ENCODE results near the gene RIMS4.

Gene RIMS4

GRCh38 chr20:44810391-44811149 is at the start of gene RIMS4:
Gene RIMS4, minus strand, starts transcription at chr20:44810546. Its CDS starts 275 bp downstream, at chr20:44810271.
- TF ChIP-seq CTCF (IDR thresholded peaks at IDR 0.05; ENCODE audit: low read depth, low read length, missing control alignments) = no peak
- no peak within 1 kb of the TSS for H3K4me3 ChIP-seq (ENCODE audit: low read depth, low read length)
- in situ Hi-C loops (cut with HindIII; ENCODE audit: low sequenced_read_pairs) = no loop called here
- DNase-seq (ENCODE audit: low read depth) = no peak

GRCh38 chr20:44858606-44859360 is 48.4 kb upstream of the RIMS4 start:
- no peak for DNase-seq (ENCODE audit: low read depth)
- no peak overlapping the region for H3K4me3 ChIP-seq (ENCODE audit: low read depth, low read length)
- no peak for TF ChIP-seq CTCF (IDR thresholded peaks at IDR 0.05; ENCODE audit: low read depth, low read length, missing control alignments)
- in situ Hi-C loops (cut with HindIII; ENCODE audit: low sequenced_read_pairs) = no loop called here

GRCh38 chr20:44856856-44857448 is 46.6 kb upstream of the RIMS4 start:
- H3K4me3 ChIP-seq (ENCODE audit: low read depth, low read length) = no peak overlapping the region
- no peak for TF ChIP-seq CTCF (IDR thresholded peaks at IDR 0.05; ENCODE audit: low read depth, low read length, missing control alignments)
- in situ Hi-C loops (cut with HindIII; ENCODE audit: low sequenced_read_pairs) = no loop called here
- no peak for DNase-seq (ENCODE audit: low read depth)

- DNase-seq (ENCODE audit: low read depth) = no peak
- TF ChIP-seq CTCF (IDR thresholded peaks at IDR 0.05; ENCODE audit: low read depth, low read length, missing control alignments) = no peak
- in situ Hi-C loops (cut with HindIII; ENCODE audit: low sequenced_read_pairs) = no loop called here
- no peak overlapping the region for H3K4me3 ChIP-seq (ENCODE audit: low read depth, low read length)
Observed at GRCh38 chr20:44856442-44856841, 46.1 kb upstream of the RIMS4 start.

- TF ChIP-seq CTCF (IDR thresholded peaks at IDR 0.05; ENCODE audit: low read depth, low read length, missing control alignments) = no peak
- in situ Hi-C loops (cut with HindIII; ENCODE audit: low sequenced_read_pairs) = no loop called here
- H3K4me3 ChIP-seq (ENCODE audit: low read depth, low read length) = no peak overlapping the region
- no peak for DNase-seq (ENCODE audit: low read depth)
Observed at GRCh38 chr20:44851545-44851944, 41.2 kb upstream of the RIMS4 start.

- no peak overlapping the region for H3K4me3 ChIP-seq (ENCODE audit: low read depth, low read length)
- in situ Hi-C loops (cut with HindIII; ENCODE audit: low sequenced_read_pairs) = no loop called here
- DNase-seq (ENCODE audit: low read depth) = no peak
- no peak for TF ChIP-seq CTCF (IDR thresholded peaks at IDR 0.05; ENCODE audit: low read depth, low read length, missing control alignments)
Observed at GRCh38 chr20:44850837-44851236, 40.5 kb upstream of the RIMS4 start.
